Endothelial cell of umbilical vein (primary cell): ENCODE results near the gene MCRIP2. TPM values are rescaled to one million over a fixed set of nuclear protein-coding genes. Genes with fewer than 3 reads are reported as not detected.

Source experiments
- BruUV-seq: library from RNA; stranded (reverse); fragments of 400-500 nt; replicated peaks from 2 replicates; lab custom pipeline; 2021; lab: Mats Ljungman, UMichigan
- CTCF ChIA-PET: fragments of 300-600, 350-600 bp; sonication (Branson Sonifier 250); formaldehyde crosslinking; loops from one replicate; lab custom pipeline; 2021; ENCODE audit warnings: antibody characterized with exemption, inconsistent platforms; lab: Charles Lee
- POLR2A ChIA-PET: fragments of 300-600, 350-600 bp; sonication (Branson Sonifier 250); formaldehyde crosslinking; loops from one replicate; lab custom pipeline; 2021; ENCODE audit warnings: antibody characterized with exemption, inconsistent platforms; lab: Charles Lee
- DNase-seq: peaks from one replicate; pipeline ENCODE4 v3.0.0-alpha.2; 2011; ENCODE audit warnings: low read depth, low spot score
- FAIRE-seq: peaks from 2 replicates; lab custom pipeline; 2011; peaks lifted over from hg19 to GRCh38; lab: Jason Lieb, UNC
- H2AFZ ChIP-seq: 2 replicates; pipeline ENCODE4 v1.6.0; 2012; ENCODE audit warnings: low read depth, low read length, control low read depth, inconsistent platforms
- H3K27ac ChIP-seq: 2 replicates; pipeline ENCODE4 v1.5.1; 2011; ENCODE audit warnings: low read depth, mild to moderate bottlenecking, control low read depth, low read length, moderate library complexity; ENCODE audit not compliant: insufficient read depth
- H3K27me3 ChIP-seq, 2 experiments: 2 replicates each; pipeline versions ENCODE4 v1.6.0 to v1.6.1; 2011; ENCODE audit warnings: low read length in 2 of 2, mixed read lengths in 1 of 2; ENCODE audit not compliant: control insufficient read depth in 2 of 2, insufficient read depth in 2 of 2
- H3K36me3 ChIP-seq, 2 experiments: 2 replicates in 1 of 2; 3 replicates in 1 of 2; pipeline ENCODE4 v1.5.1; 2011; ENCODE audit warnings: low read length in 2 of 2, mild to moderate bottlenecking in 1 of 2, moderate library complexity in 1 of 2; ENCODE audit not compliant: control insufficient read depth in 2 of 2, insufficient read depth in 2 of 2; ENCODE audit errors: extremely low read depth in 1 of 2
- H3K4me1 ChIP-seq: 3 replicates; pipeline ENCODE4 v1.5.1; 2011; ENCODE audit warnings: mild to moderate bottlenecking, low read length; ENCODE audit not compliant: control insufficient read depth, insufficient read depth; ENCODE audit errors: extremely low read depth
- H3K4me2 ChIP-seq: 2 replicates; pipeline ENCODE4 v1.6.1; 2011; ENCODE audit warnings: low read length, control low read depth, mixed read lengths; ENCODE audit not compliant: insufficient read depth
- H3K4me3 ChIP-seq, 3 experiments: fragments of 200-600 bp in 1 of 3; sonication (generic), shearing (Covaris generic) in 1 of 3; replicated peaks in 1 of 3; 2 replicates each; pipeline ENCODE4 v1.5.1; 2011 to 2016; ENCODE audit warnings: control low read depth in 3 of 3, low read length in 3 of 3, mild to moderate bottlenecking in 2 of 3, inconsistent platforms in 1 of 3, low read depth in 1 of 3, moderate library complexity in 1 of 3; ENCODE audit not compliant: insufficient read depth in 1 of 3
- H3K79me2 ChIP-seq: 2 replicates; pipeline ENCODE4 v1.6.0; 2012; ENCODE audit warnings: low read length, inconsistent platforms; ENCODE audit not compliant: control insufficient read depth, insufficient read depth
- H3K9ac ChIP-seq: replicated peaks from 2 replicates; pipeline ENCODE3; 2011; ENCODE audit warnings: low read length, control low read depth; ENCODE audit not compliant: insufficient read depth; ENCODE audit errors: extremely low read depth
- H3K9me1 ChIP-seq: replicated peaks from 3 replicates; pipeline ENCODE4 v1.6.0; 2011; ENCODE audit warnings: mild to moderate bottlenecking, low read length; ENCODE audit not compliant: control insufficient read depth, insufficient read depth; ENCODE audit errors: extremely low read depth
- H3K9me3 ChIP-seq: replicated peaks from 2 replicates; pipeline ENCODE4 v1.5.1; 2012; ENCODE audit warnings: low read length, inconsistent platforms; ENCODE audit not compliant: control insufficient read depth, insufficient read depth
- H4K20me1 ChIP-seq: replicated peaks from 2 replicates; pipeline ENCODE3; 2011; ENCODE audit warnings: mild to moderate bottlenecking, low read length; ENCODE audit not compliant: control insufficient read depth, insufficient read depth; ENCODE audit errors: extremely low read depth
- GATA2 ChIP-seq: IDR thresholded peaks from 2 replicates; pipeline ENCODE4 v1.7.0; 2011; ENCODE audit warnings: low read depth, mild to moderate bottlenecking, moderate library complexity, mixed read lengths, low read length; ENCODE audit not compliant: insufficient read length, insufficient read depth
- JUN ChIP-seq: IDR thresholded peaks from 2 replicates; pipeline ENCODE4 v1.6.1; 2011; ENCODE audit warnings: borderline replicate concordance, low read depth; ENCODE audit not compliant: insufficient read length, insufficient read depth
- POLR2AphosphoS5 ChIP-seq: IDR thresholded peaks from 2 replicates; pipeline ENCODE4 v1.6.1; 2012; ENCODE audit warnings: low read depth, mild to moderate bottlenecking, control low read depth, low read length, moderate library complexity; ENCODE audit not compliant: insufficient read depth
- dilution Hi-C: fragments of 300-500 bp; cut with MboI; formaldehyde crosslinking; loops from one replicate; pipeline ENCODE4 v1.15.0; 2019; ENCODE audit warnings: low sequenced_read_pairs; ENCODE audit not compliant: extremely low pct_ligation_motif_present
- intact Hi-C: fragments of 100-400 bp; cut with micrococcal nuclease; formaldehyde crosslinking; loops from one replicate; pipeline ENCODE4 v1.10.0; 2022
- polyA plus RNA-seq, 4 experiments: library from polyadenylated mRNA; depleted of rRNA in 3 of 4; stranded (reverse) in 3 of 4; unstranded in 1 of 4; fragments of >200 nt; gene quantifications; 2 replicates each; pipeline versions ENCODE4 v1.2.1 to v1.2.3, GENCODE V29; 2011 to 2012; ENCODE audit warnings: missing spikeins in 1 of 4
- total RNA-seq: library from RNA; stranded (reverse); gene quantifications from 2 replicates; pipeline ENCODE4 v1.2.3, GENCODE V29; 2021
- TF ChIP-seq, protein P1 (sequence below), 2 donors: IDR thresholded peaks; 1 replicate in 1 of 2; 2 replicates in 1 of 2; pipeline ENCODE4 v1.5.1; 2011; ENCODE audit warnings: low read length in 2 of 2, mild to moderate bottlenecking in 2 of 2, moderate library complexity in 2 of 2, control low read depth in 1 of 2, inconsistent platforms in 1 of 2, low read depth in 1 of 2; ENCODE audit not compliant: insufficient read depth in 1 of 2; ENCODE audit errors: extremely low read depth in 1 of 2

MCRIP2 gene
- total and polyA plus RNA-seq, 2 donors (not counting 3 experiments of a cell fraction or from before 2014, with no cell fraction given), result 17.1 to 18.9 TPM

DNA sequence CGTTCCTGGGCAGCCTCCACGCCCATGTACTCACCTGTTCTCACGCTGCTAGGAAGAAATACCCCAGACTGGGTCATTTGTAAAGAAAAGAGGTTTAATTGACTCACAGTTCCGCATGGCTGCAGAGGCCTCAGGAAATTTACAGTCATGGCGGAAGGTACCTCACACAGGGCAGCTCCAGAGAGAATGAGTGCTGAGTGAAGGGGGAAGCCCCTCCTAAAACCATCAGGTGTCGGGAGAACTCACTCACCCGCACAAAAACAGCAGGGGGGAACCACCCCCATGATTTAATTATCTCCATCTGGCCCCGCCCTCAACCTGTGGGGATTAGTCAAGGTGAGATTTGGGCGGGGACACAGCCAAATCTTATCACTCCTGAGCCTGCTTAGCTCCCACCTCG, 33.6 kb upstream of the MCRIP2 start:
- no TSS peak for BruUV-seq
- DNase-seq (no peak), FAIRE-seq (no peak)
- H4K20me1 ChIP-seq, result no peaks in the 10 kb centered on the region
- dilution Hi-C loops (no loop called here), intact Hi-C loops (no loop called here)
- H3K4me2 ChIP-seq, result no peak overlapping the region
- no peak overlapping the region for H2AFZ ChIP-seq
- H3K27ac ChIP-seq, result no peak overlapping the region
- no peaks in the 10 kb centered on the region for H3K4me1 ChIP-seq
- no peak for TF ChIP-seq POLR2AphosphoS5
- TF ChIP-seq, protein P1, sequence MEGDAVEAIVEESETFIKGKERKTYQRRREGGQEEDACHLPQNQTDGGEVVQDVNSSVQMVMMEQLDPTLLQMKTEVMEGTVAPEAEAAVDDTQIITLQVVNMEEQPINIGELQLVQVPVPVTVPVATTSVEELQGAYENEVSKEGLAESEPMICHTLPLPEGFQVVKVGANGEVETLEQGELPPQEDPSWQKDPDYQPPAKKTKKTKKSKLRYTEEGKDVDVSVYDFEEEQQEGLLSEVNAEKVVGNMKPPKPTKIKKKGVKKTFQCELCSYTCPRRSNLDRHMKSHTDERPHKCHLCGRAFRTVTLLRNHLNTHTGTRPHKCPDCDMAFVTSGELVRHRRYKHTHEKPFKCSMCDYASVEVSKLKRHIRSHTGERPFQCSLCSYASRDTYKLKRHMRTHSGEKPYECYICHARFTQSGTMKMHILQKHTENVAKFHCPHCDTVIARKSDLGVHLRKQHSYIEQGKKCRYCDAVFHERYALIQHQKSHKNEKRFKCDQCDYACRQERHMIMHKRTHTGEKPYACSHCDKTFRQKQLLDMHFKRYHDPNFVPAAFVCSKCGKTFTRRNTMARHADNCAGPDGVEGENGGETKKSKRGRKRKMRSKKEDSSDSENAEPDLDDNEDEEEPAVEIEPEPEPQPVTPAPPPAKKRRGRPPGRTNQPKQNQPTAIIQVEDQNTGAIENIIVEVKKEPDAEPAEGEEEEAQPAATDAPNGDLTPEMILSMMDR (IDR thresholded peaks at IDR 0.05; ENCODE audit: extremely low read depth in 1 of 2, insufficient read depth in 1 of 2, low read depth in 1 of 2, low read length in 2 of 2), result no peak
- no peak for TF ChIP-seq JUN
- H3K79me2 ChIP-seq, result peaks cover 1% of the 10 kb centered on the region
- ChIA-PET CTCF (interaction anchor here (1.6 kb wide), 1 partner anchor 7 kb away, joined by 8 read pairs; no protein-coding TSS in a partner anchor), POLR2A (no interaction called here)
- H3K36me3 ChIP-seq, result no peaks in the 10 kb centered on the region
- no peak overlapping the region for H3K4me3 ChIP-seq
- no peaks in the 10 kb centered on the region for H3K9me1 ChIP-seq
- no peaks in the 10 kb centered on the region for H3K9me3 ChIP-seq
- H3K27me3 ChIP-seq, result no peaks in the 10 kb centered on the region
- no peak overlapping the region for H3K9ac ChIP-seq

DNA sequence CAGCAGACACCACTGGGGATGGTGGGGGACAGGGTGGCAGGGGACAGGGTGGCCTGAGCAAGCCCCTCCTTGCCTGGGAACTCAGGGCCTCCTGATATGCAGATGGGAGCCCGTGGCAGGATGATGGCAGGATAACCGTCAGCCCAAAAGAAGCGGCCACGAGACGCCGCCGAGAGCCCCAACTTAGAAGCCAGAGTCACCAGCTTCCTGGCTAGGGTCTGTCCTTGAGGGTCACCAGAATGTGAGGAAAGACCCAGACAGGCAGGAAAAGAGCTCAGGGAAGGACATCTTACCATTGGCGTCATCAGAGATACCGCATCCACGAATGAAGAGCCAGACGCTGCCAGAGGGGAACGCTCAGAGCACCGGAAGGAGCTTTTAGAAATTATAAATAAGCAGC, 32.3 kb upstream of the MCRIP2 start:
- Histone ChIP-seq H3K4me3 (no peak overlapping the region), H3K9me3 (no peaks in the 10 kb centered on the region), H3K4me2 (no peak overlapping the region), H3K27ac (no peak overlapping the region), H3K9ac (no peak overlapping the region), H3K27me3 (no peaks in the 10 kb centered on the region), H4K20me1 (no peaks in the 10 kb centered on the region), H3K4me1 (no peaks in the 10 kb centered on the region), H3K36me3 (no peaks in the 10 kb centered on the region), H3K79me2 (peaks cover 1% of the 10 kb centered on the region), H3K9me1 (no peaks in the 10 kb centered on the region), H2AFZ (no peak overlapping the region)
- no peak for DNase-seq
- intact Hi-C loops (no loop called here), dilution Hi-C loops (no loop called here)
- ChIA-PET POLR2A (no interaction called here), CTCF (interaction anchor here (0.6 to 2.0 kb wide), 5 partner anchors 9 to 32 kb away, joined by 3 to 9 read pairs (median 3); partner anchors contain the start of gene RAB40C)
- TF ChIP-seq, protein P1 (IDR thresholded peaks at IDR 0.05; ENCODE audit: extremely low read depth in 1 of 2, insufficient read depth in 1 of 2, low read depth in 1 of 2, low read length in 2 of 2), result no peak
- no peak for TF ChIP-seq GATA2
- BruUV-seq, result no TSS peak
- FAIRE-seq, result no peak
